SJSA1 (cell line): ENCODE data around the gene FOXI2. TPM values are rescaled to one million over a fixed set of nuclear protein-coding genes. Genes with fewer than 3 reads are reported as not detected.

Experiments
- DNase-seq, 2 experiments: peaks; one replicate each; pipeline ENCODE4 v3.0.0-alpha.2; 2015 to 2020; ENCODE audit warnings: low spot score in 2 of 2, low read depth in 1 of 2
- H3K27ac ChIP-seq: fragments of 250-450 bp; sonication (Bioruptor Pico); 2 replicates; pipeline ENCODE4 v1.5.1; 2020; ENCODE audit warnings: mild to moderate bottlenecking, moderate library complexity
- H3K27me3 ChIP-seq: fragments of 250-450 bp; sonication (Bioruptor Pico); replicated peaks from 2 replicates; pipeline ENCODE4 v1.5.1; 2020; ENCODE audit warnings: mild to moderate bottlenecking, moderate library complexity
- H3K36me3 ChIP-seq: fragments of 250-450 bp; sonication (Bioruptor Pico); 2 replicates; pipeline ENCODE4 v1.5.1; 2020; ENCODE audit warnings: mild to moderate bottlenecking
- H3K4me1 ChIP-seq: fragments of 250-450 bp; sonication (Bioruptor Pico); replicated peaks from 2 replicates; pipeline ENCODE4 v1.6.1; 2021; ENCODE audit warnings: mild to moderate bottlenecking
- H3K4me3 ChIP-seq: fragments of 250-450 bp; sonication (Bioruptor Pico); 2 replicates; pipeline ENCODE4 v1.5.1; 2020; ENCODE audit warnings: mild to moderate bottlenecking
- H3K9me3 ChIP-seq: fragments of 250-450 bp; sonication (Bioruptor Pico); replicated peaks from 2 replicates; pipeline ENCODE4 v1.5.1; 2020; ENCODE audit warnings: mild to moderate bottlenecking
- total RNA-seq: library from RNA; depleted of rRNA; stranded (reverse); fragments of >200 nt; shearing (Covaris generic); gene quantifications from 2 replicates; pipeline ENCODE4 v1.2.3, GENCODE V29; 2014; rRNA removed

Gene FOXI2
- total RNA-seq, result not detected in 2 replicates

DNA sequence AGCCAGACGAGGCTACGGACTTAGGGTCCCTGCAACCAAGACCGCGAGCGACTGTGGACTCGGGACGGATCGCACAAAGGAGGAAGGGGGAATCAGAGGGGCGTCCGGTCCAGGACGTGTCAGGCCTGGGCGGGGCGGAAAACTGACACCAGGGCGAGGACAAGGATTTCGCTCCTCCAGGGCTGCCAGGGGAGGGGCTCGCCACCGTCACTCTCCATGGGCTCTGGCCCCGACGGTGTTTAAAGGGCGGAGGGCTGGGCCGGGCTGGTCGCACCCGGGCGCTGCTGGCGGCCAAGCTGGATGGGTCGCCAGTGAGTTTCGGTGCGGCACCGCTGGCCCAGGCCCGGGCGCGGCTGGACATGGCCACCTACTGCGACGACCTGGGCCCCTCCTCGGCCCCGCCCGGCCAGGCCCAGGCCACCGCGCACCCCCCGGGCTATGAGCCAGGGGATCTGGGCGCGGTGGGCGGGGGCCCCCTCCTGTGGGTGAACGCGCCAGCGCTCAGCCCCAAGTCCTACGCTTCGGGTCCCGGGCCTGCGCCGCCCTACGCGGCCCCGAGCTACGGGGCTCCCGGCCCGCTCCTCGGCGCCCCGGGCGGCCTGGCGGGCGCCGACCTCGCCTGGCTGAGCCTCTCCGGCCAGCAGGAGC is at the start of gene FOXI2:
Gene FOXI2 (plus strand): TSS at position 271 of the 648 bp plus-strand sequence. CDS start 89 bp downstream, at position 360.
- H3K4me3 ChIP-seq, result no peak within 1 kb of the TSS
- no peaks in the 10 kb centered on the region for H3K9me3 ChIP-seq
- no peak for DNase-seq
- no peaks in the 10 kb centered on the region for H3K4me1 ChIP-seq
- peaks cover 39% of the 10 kb centered on the region for H3K27me3 ChIP-seq
- H3K27ac ChIP-seq, result no peak within 1 kb of the TSS
- no peaks in the 10 kb centered on the region for H3K36me3 ChIP-seq

DNA sequence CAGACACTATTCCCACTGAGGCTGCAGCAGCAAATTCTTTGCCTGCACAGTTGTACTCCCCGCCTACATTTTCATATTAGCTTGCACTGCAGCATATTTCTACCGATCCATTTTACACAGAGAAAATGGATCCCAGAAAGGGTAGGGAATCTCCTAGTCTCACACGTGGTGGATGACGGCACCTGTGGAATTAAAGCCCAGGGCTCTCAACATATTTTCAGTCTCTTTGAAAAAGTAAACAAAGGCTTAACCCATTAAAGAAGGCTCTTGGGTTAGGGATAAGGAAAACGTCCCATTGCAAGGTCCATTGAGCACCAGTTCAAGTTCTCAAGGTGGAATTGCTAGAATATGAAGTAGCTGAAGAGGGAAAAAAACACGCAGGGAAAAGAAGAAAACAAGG is 49.4 kb upstream of the FOXI2 start:
- Histone ChIP-seq H3K27me3 (no peaks in the 10 kb centered on the region), H3K4me1 (no peaks in the 10 kb centered on the region), H3K9me3 (no peaks in the 10 kb centered on the region), H3K4me3 (no peak overlapping the region), H3K36me3 (no peaks in the 10 kb centered on the region), H3K27ac (no peak overlapping the region)
- DNase-seq, result no peak

DNA sequence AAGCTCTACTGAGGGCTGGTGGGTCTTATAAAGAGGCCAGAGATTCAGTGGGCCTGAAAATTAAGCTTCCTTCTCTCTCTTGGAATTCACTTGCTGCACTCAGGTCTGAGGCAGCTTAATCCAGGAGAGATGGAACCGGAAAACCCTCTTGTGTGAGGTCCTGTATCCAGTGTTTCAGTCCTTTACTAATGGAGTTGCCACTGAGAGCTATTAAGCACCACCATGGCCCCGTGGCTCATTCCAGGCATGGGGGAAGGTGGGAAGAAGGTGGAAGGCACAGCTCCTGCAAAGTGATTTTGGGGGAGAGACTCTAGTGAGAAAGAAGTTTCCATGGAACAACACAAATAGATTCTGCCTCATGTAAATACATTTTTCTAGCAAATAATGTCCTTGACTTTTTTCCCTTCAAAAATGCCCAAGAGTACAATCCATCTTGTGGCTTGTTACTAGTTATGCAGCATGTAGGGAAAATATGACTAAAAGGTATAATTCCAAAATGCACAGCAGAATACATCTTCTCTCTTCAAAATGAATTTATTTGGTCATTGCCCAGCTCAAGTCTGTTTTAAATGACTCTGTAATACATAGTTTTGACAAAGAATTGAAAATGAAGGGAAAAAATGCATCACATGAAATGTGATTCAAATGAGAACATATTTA is 46.7 kb upstream of the FOXI2 start:
- Histone ChIP-seq H3K27ac (no peak overlapping the region), H3K4me1 (no peaks in the 10 kb centered on the region), H3K4me3 (no peak overlapping the region), H3K9me3 (no peaks in the 10 kb centered on the region), H3K27me3 (no peaks in the 10 kb centered on the region; the same call in 1 of the 2 replicates), H3K36me3 (no peaks in the 10 kb centered on the region)
- DNase-seq, result no peak

DNA sequence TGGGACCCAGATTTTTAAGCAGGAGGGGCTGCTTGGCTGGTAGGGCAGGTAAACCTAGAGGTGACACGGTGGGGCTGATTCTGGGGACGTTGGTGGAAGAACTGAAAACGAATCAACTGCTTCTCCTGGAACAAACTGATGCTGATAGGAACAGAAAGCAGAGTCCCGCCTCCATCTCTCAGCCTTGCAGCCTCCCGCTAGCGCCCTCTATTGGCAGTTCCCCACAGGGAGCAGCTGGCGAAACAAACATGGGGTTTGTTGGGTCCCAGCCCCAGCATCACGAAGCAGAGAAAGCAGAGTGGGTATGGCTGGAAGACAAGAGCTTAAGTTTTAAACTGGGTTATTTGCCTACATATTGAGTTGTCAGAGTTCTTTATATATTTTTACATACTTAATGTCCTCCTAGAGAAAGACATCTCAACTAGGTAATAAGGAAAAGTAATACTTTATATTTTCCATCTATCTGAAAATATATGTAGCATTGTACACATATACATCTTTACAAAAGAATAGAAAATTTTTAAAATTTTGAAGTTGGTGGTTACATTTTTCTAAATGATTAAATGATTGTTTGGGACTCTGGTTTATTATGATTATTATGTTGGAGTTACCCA is 42.3 kb upstream of the FOXI2 start:
- no peaks in the 10 kb centered on the region for H3K9me3 ChIP-seq
- H3K4me1 ChIP-seq, result no peaks in the 10 kb centered on the region
- no peak overlapping the region for H3K4me3 ChIP-seq
- H3K27me3 ChIP-seq, result no peaks in the 10 kb centered on the region; the same call in 1 of the 2 replicates
- H3K27ac ChIP-seq, result no peak overlapping the region
- no peaks in the 10 kb centered on the region for H3K36me3 ChIP-seq
- peak; percentile 4 to 57 for DNase-seq

DNA sequence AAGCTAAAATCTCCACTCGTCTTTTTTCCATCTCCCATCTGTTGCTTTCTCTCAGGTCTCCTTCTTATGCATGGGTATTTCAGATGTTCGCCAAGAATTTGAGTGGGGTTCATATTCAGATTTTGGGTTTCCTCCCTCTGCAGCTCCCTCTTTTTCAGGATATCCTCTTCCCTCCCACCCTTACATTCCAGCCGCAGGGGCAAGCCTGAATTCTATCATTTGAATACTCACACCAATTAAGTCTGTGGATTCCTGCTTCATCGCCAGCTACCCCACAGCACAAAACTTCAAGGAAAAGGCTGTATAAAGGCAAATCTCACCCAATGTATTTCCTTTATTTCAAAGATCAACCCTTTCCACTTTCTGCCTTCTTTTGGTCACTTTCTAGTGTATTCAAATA is 41.6 kb upstream of the FOXI2 start:
- Histone ChIP-seq H3K27me3 (no peaks in the 10 kb centered on the region; the same call in 1 of the 2 replicates), H3K4me1 (no peaks in the 10 kb centered on the region), H3K4me3 (no peak overlapping the region), H3K27ac (no peak overlapping the region), H3K9me3 (no peaks in the 10 kb centered on the region), H3K36me3 (no peaks in the 10 kb centered on the region)
- DNase-seq, result no peak

DNA sequence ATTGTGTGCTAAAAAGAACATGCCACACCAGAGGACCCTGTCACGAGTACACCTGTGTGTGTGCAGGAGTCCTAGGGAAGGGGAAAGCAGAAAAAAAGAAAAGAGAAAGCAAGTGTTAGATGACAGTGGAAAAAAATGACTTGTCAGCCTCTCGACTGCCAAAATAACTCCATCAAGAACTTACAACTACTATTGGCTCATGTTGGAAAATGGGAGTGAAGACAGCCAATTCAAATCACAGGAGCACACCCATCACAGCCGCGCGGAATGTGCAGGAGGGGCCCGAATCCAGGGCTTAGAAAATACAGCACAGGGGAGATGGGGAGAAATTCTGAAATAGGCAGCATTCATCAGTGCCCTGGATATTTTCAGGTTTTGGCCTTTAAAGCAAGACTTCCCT is 38.1 kb upstream of the FOXI2 start:
- Histone ChIP-seq H3K27ac (no peak overlapping the region), H3K27me3 (peaks cover 3% of the 10 kb centered on the region)

DNA sequence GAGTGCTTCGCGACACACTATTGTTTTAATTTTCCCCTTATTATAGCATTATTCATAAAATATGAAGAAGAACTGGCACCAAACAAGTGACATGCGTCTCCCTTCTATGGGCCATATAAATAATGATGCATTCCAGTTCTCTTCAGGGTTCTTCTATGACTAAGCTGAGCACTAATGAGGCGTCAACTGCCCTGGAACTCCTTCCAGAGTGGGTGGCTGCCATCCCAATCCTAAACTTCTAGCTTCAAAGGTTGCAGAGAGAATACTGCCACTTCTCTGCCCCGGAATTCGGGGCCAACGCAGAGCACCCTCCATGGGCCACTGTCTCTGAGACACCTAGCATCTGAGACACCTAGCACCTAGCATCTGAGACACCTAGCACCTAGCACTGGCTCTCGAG is 37.7 kb upstream of the FOXI2 start:
- Histone ChIP-seq H3K27ac (no peak overlapping the region), H3K36me3 (no peaks in the 10 kb centered on the region), H3K9me3 (no peaks in the 10 kb centered on the region), H3K4me1 (no peaks in the 10 kb centered on the region), H3K27me3 (peaks cover 3% of the 10 kb centered on the region), H3K4me3 (no peak overlapping the region)
- DNase-seq, result no peak

More for the DNA sequence above, 38.1 kb upstream of the FOXI2 start:
- no peak overlapping the region for H3K4me3 ChIP-seq
- no peaks in the 10 kb centered on the region for H3K36me3 ChIP-seq
- no peaks in the 10 kb centered on the region for H3K4me1 ChIP-seq
- no peaks in the 10 kb centered on the region for H3K9me3 ChIP-seq
- no peak for DNase-seq

DNA sequence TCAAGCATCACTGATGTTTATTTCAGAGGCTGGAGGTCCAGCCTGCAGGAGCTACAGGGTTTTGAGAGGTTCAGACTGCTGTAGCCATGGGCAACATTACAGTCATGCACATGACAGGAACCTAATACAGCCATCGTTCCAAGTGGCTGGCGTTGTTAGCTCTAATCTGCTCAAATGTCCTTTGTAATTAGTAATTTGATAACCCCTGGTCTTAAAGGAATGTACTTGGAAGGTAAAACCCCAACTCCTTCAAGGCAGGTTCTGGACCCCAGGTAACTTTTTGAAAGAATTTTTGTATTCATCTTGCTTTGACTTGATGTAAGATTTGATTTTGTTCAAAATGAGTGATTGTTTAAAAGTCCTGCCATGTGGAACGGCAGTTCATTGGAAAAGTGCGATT is 34.7 kb upstream of the FOXI2 start:
- peaks cover 3% of the 10 kb centered on the region for H3K27me3 ChIP-seq
- no peaks in the 10 kb centered on the region for H3K4me1 ChIP-seq
- H3K9me3 ChIP-seq, result no peaks in the 10 kb centered on the region
- H3K36me3 ChIP-seq, result no peaks in the 10 kb centered on the region
- H3K27ac ChIP-seq, result no peak overlapping the region
- DNase-seq, result no peak
- no peak overlapping the region for H3K4me3 ChIP-seq

DNA sequence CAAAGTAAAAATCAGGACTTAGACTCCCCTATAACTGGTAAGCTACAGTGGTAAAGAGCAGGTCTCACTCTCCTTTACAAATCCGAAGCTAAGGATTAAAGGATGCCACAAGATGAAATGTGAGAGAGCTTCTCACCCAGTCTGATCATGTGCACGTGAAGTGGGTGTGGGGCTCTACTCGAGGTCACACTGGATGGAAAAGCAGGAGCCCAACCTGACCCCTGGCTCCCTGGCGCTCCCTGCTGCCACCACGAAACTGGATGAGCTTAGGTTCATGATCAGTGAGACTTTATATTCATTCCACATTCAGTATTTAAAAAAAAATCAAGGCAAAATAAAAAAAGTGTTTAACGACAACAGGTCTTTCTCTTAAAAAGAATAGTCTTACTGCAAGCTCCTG is 21.7 kb upstream of the FOXI2 start:
- Histone ChIP-seq H3K27ac (no peak overlapping the region), H3K36me3 (no peaks in the 10 kb centered on the region), H3K9me3 (no peaks in the 10 kb centered on the region), H3K4me3 (no peak overlapping the region), H3K27me3 (no peaks in the 10 kb centered on the region), H3K4me1 (no peaks in the 10 kb centered on the region)
- no peak for DNase-seq

DNA sequence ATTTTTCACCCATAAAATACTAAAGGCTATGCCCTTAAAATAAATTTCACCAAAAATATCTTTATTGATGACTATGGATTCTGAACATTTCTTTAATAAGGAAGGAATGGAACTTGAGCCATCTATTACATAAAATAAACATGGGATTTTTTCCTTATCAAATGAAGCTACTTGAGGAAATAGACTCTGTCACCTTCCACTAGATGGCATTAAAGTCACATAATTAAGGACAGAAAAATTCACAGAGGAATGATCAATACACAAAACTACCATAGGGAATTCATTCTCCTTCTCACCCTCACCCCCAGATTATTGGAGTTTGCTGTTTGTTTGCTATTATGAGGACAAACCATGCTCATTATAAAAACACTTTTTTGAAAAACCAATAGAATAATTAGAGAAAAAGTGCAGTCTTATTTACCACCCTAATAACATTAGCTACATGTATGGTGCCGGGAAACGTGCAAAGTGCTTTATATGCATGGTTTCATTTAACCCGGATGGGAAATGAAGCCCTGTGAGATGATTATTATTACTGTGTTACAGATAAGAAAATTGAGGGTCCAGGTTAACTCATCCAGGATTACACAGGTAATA is 21.1 kb upstream of the FOXI2 start:
- no peak for DNase-seq
- no peaks in the 10 kb centered on the region for H3K9me3 ChIP-seq
- no peak overlapping the region for H3K4me3 ChIP-seq
- H3K27ac ChIP-seq, result no peak overlapping the region
- no peaks in the 10 kb centered on the region for H3K27me3 ChIP-seq
- H3K4me1 ChIP-seq, result no peaks in the 10 kb centered on the region
- no peaks in the 10 kb centered on the region for H3K36me3 ChIP-seq

DNA sequence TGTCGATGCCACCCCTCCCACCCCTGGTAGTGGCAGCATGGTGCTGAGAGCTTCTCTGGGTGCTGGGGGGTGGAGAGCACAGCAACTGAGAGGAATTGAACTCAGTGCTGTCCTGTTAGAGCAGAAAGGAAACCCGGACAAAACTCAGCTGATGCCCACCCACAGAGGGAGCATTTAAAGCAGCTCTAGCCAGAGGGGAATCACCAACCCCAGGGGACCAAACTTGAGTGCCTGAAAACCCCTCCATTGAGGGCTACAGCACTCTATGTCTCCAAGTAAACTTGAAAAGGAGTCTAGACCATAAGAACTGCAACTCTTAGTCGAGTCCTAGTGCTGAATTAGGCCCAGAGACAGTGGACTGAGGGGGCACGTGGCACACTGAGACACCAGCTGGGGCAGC is 16.8 kb upstream of the FOXI2 start:
- DNase-seq, result no peak
- H3K36me3 ChIP-seq, result no peaks in the 10 kb centered on the region
- no peaks in the 10 kb centered on the region for H3K4me1 ChIP-seq
- H3K4me3 ChIP-seq, result no peak overlapping the region
- peaks cover 4% of the 10 kb centered on the region; the same call in 1 of the 2 replicates for H3K27me3 ChIP-seq
- no peak overlapping the region for H3K27ac ChIP-seq
- H3K9me3 ChIP-seq, result no peaks in the 10 kb centered on the region

DNA sequence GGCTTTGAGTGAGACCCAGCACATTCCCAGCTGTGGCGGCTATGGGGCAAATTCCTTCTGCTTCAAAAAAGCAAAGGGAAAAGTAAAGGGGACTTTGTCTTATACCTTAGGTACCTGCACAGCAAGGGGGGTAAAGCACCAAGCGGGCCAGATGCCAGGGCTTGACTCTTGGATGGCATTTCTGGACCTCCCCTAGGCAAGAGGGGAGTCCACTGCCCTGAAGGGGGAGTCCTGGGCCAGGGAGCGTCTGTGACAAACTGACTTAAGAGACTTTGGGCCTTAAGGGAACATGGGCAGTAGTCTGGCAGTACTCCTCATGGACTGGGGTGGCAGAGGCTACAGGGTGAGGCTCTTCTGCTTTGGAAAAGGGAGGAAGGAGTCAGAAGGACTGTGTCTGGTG is 16.1 kb upstream of the FOXI2 start:
- no peak for DNase-seq
- no peaks in the 10 kb centered on the region for H3K4me1 ChIP-seq
- H3K27me3 ChIP-seq, result peaks cover 4% of the 10 kb centered on the region; the same call in 1 of the 2 replicates
- H3K4me3 ChIP-seq, result no peak overlapping the region
- no peaks in the 10 kb centered on the region for H3K9me3 ChIP-seq
- H3K27ac ChIP-seq, result no peak overlapping the region
- H3K36me3 ChIP-seq, result no peaks in the 10 kb centered on the region

DNA sequence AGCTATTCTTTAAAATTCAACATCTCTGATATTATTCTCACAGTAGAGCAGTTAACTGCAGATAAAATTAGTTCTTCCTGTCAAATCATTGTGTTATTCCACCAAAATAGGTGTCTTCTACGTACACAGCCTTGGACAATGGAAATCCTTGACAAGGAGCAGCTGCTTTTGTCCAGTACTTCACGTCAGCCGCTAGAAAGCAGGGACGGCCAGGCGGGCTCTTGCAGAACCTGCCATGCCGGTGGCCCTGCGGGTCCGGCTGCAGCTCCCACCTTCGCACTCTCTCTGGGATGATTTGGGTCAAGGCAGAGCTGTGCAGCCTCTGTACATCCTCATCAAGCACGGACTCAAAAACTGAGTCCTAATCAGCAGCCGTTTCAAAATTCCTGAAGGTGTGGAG is 2.2 kb upstream of the FOXI2 start:
- no peak overlapping the region for H3K27ac ChIP-seq
- H3K9me3 ChIP-seq, result no peaks in the 10 kb centered on the region
- H3K4me1 ChIP-seq, result no peaks in the 10 kb centered on the region
- DNase-seq, result no peak
- H3K27me3 ChIP-seq, result peaks cover 39% of the 10 kb centered on the region
- H3K4me3 ChIP-seq, result no peak overlapping the region
- H3K36me3 ChIP-seq, result no peaks in the 10 kb centered on the region

DNA sequence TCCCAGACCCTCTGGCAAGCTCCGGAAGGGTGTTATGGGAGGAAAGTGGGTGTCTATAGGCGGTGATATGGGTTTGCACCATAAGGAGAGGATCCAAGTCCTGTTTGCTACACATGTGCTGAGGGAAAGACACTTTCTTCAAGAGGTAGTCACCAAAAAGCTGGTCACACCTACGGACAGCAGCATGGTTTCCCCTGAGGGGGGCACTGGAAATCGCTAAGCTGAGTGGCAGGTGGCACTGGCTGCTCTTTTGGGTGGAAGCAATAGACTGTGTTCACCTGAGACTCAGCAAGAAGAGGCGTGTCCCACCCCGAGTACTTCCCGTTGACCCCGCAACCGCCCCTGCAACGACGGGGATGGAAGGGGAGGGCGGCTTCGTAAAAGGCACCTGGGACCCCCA is 1.8 kb upstream of the FOXI2 start:
- no peaks in the 10 kb centered on the region for H3K4me1 ChIP-seq
- no peaks in the 10 kb centered on the region for H3K36me3 ChIP-seq
- DNase-seq, result no peak
- no peaks in the 10 kb centered on the region for H3K9me3 ChIP-seq
- H3K4me3 ChIP-seq, result no peak overlapping the region
- no peak overlapping the region for H3K27ac ChIP-seq
- H3K27me3 ChIP-seq, result peaks cover 39% of the 10 kb centered on the region
